OCI-LY3 (cell line): ENCODE measurements around the gene COPG1.

Source experiments
- CTCF ChIP-seq: fragments of 200-600, 300-600 bp; sonication (generic); IDR thresholded peaks from 2 replicates; pipeline ENCODE4 v1.5.1; 2014; ENCODE audit warnings: antibody characterized with exemption, low read length, low read depth
- EZH2phosphoT487 ChIP-seq: fragments of 200-600 bp; shearing (Covaris generic); IDR thresholded peaks from 2 replicates; pipeline ENCODE4 v1.6.1; 2018; ENCODE audit warnings: antibody characterized with exemption, mixed run types, low read depth

GRCh38 chr3:129291236-129291886 lies 42.0 kb downstream of the COPG1 start:
- no peak for TF ChIP-seq CTCF
- TF ChIP-seq EZH2phosphoT487, result no peak
